ENCODE measurements around the gene AHDC1. TPM values are rescaled to one million over a fixed set of nuclear protein-coding genes. Genes with fewer than 3 reads are reported as not detected.
"Not testable (repeated sequence)": the region's sequence is repeated elsewhere in the genome, so short reads cannot be mapped to it uniquely, and the experiment has no call there.

The AHDC1 gene, protein sequence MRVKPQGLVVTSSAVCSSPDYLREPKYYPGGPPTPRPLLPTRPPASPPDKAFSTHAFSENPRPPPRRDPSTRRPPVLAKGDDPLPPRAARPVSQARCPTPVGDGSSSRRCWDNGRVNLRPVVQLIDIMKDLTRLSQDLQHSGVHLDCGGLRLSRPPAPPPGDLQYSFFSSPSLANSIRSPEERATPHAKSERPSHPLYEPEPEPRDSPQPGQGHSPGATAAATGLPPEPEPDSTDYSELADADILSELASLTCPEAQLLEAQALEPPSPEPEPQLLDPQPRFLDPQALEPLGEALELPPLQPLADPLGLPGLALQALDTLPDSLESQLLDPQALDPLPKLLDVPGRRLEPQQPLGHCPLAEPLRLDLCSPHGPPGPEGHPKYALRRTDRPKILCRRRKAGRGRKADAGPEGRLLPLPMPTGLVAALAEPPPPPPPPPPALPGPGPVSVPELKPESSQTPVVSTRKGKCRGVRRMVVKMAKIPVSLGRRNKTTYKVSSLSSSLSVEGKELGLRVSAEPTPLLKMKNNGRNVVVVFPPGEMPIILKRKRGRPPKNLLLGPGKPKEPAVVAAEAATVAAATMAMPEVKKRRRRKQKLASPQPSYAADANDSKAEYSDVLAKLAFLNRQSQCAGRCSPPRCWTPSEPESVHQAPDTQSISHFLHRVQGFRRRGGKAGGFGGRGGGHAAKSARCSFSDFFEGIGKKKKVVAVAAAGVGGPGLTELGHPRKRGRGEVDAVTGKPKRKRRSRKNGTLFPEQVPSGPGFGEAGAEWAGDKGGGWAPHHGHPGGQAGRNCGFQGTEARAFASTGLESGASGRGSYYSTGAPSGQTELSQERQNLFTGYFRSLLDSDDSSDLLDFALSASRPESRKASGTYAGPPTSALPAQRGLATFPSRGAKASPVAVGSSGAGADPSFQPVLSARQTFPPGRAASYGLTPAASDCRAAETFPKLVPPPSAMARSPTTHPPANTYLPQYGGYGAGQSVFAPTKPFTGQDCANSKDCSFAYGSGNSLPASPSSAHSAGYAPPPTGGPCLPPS (N-terminal part only)
- polyA plus RNA-seq (ENCODE audit: insufficient read length) = 93.6 TPM

DNA sequence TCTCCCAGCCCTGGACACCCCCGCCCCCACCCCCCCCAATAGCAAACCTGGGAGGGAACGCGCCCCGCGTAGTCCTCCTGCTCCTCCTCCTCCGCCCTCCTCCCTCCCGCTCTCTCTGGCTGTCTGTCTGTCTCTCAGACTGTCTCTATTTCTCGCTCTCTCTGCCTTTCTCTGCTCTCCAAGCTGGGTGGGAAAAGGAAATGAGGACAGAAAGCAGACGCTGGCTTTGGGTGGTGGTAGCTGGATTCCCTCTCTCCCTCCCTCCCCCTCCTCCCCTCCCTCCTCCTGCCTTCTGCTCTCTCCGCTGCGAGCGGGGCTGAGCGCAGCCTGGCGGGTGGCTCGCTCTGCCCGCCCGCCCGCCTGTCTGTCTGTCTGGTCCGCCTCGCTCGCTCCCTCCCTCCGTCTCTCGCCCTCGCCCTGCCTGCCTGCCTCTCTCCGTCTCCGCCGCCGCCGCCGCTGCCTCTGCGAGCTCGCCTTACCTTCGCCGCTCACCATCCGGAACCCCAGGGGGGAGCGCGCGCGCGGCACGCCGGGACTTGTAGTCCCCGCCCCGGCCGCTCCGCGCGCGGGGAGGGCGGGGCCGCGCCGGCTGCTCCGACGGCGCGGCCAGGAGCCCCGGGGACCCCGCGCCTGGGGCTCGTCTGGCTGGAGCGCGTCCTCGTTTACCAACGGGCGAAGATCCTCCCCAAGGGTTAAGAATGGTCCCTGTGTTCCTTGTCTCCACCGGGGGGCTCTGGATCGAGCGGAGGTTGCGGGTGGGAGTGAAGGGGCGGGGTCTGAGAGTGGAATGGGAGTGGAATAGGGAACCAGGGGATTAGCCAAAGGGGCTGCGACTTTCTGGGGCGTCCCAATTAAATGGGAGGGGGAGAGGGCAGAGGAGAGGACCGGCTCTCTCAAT, at the start of gene AHDC1:
Gene AHDC1 (minus strand): TSS at position 464 of the 898 bp plus-strand sequence. CDS start 52,029 bp downstream, outside the sequence.
- DNase-seq (ENCODE audit: low read depth) = peak; percentile 62

DNA sequence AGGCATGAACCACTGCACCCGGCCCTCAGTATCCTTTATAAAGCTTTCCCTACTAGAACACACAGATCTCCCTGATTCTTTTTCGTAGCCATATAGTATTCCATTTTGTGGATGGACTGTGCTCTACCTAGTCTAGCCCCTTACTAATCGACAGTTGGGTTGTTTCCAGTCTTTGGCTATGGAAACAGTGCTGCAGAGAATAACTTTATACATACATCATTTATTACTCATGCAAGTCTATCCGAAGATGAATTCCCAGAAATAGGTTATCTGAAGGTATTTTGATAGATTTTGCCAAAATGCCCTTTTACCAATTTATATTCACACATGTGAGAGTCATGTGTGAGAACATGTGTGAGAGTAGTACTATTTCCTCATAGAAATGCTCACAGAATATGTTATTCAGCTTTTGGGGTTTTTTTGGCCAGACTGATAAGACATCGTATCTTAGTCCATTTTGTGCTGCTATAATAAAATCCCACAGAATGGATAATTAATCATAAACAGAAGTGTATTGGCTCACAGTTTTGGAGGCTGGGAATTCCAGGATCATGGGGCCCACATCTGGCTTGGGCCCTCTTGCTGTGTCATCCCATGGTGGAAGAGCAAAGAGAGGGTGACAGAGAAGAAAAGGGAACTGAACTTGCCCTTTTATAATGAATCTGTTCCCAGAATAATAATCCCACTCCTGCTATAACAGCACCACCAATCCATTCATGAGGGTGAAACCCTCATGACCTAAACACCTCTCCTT, 48.3 kb upstream of the AHDC1 start:
- DNase-seq (ENCODE audit: low read depth) = no peak

DNA sequence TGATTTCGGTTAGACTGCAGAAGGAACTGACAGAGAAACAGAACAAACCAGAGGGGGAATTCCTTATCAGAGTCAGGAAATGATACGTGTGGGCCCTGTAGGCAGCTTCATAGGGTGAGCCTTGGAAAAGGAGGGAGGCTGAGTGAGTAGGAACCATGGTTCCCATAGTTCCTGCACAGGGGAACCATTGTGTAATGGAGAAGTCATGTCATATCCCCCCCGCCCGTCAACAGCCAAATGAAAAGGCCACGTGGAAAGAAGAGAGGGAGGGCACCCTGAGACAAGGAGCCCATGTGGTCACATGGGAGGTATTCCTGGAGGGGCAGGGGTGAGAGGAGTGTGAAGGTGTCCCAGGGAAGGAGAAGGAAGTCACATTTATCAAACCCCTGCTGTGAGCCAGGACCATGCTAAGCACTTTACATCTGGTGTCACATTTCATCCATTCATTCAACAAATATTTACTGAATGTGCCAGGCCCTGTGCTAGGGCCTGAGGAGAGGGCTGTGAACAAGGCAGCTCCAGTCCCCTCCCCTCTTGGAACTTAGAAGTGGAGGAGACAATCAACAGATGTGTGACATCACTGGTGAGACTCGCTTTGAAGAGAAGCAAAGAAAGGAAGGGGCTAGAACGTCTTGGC, 46.7 kb upstream of the AHDC1 start:
- no peak for DNase-seq (ENCODE audit: low read depth)

DNA sequence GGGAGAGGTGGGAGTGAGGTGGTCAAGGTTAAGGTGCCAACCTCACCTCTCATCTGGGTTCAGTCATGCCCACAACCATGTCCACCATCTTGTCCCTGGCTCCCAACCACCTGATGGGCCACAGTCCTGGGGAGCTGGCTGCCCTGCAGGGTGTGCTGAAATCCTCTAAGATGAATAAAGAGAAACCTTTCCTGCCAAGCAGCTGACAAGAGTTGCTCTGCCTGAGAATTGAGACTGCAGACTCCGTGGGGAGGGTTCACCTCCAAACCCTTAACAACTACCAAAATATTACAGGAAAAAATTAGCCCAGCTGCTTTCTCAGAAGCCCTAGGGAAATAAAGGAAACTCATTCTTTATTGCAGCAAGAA, 46.2 kb upstream of the AHDC1 start:
- no peak for DNase-seq (ENCODE audit: low read depth)

DNA sequence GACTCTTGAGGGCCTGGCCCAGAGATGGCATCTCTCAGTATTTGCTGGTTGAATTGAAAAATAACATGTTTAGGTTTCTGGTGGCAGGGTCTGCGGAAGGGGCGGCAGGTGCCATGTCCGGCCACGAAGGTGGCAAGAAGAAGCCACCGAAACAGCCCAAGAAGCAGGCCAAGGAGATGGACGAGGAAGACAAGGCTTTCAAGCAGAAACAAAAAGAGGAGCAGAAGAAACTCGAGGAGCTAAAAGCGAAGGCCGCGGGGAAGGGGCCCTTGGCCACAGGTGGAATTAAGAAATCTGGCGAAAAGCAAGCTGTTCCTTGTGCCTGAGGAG, 45.3 kb upstream of the AHDC1 start:
- no peak for DNase-seq (ENCODE audit: low read depth)

DNA sequence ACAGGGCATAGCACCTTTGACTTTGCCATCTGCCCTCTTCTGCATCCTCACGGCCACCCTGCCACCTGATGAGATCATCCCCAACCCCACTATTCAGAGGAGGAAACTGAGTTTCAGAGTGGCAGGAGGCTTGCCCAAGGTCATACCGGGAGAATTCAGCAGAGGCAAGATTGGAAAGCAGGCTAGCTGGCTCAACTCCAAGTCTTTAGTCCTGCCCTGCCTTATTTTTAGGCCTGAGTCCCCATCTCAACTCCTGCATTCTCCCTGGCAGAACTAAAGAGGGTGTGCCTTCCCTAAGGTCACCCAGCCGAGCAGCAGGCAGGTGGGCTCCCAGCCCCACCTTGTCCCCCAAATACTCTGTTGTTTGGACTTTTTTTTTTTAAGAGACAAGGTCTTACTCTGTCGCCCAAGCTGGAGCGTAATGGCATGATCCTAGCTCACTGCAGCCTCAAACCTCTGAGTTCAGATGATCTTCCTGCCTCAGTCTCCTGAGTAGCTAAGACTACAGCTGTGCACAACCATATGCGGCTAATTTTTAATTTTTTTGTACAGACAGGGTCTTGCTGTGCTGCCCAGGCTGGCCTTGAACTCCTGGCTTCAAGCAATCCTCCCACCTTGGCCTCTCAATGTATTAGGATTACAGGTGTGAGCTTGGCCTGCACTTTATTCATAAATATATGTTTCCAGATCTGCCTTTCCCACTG, 44.8 kb upstream of the AHDC1 start:
- no peak for DNase-seq (ENCODE audit: low read depth)

DNA sequence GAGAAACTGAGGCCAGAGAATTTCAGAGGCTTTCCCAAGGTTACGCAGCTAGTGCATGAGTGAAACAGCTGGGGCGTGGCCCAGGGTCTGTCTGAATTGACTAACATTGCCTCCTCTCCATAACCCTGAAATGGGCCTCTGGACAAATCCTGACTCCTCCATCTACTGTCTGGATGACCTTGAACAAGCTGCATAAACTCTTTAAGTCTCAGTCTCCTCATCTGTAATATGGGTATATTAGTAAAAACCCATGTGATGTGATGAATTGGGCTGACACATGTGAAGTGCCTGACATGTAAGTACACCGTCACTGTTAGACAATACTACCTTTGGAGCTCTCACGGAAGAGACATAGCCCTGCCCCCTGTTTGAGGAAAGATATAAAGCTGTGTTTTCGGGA, 43.4 kb upstream of the AHDC1 start:
- DNase-seq (ENCODE audit: low read depth) = no peak

DNA sequence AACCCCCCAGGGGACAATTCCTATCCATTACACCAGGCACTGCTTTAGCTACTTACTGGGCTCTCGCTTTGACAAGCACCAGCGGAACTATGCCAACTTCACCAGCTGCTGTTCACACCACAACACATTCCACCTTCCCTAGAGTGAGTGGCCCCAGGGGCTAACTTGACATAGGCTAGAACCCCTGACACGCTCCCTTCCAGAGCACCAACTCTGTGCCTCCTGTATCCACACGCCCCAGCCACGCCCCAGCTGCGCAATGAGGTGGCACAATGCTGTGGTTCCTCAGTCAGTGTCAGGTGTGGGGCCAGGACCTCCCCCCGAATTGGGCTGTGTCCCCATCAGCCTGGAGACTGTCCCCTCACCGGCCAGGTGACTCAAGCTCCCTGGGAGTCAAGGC, 42.7 kb upstream of the AHDC1 start:
- DNase-seq (ENCODE audit: low read depth) = no peak

DNA sequence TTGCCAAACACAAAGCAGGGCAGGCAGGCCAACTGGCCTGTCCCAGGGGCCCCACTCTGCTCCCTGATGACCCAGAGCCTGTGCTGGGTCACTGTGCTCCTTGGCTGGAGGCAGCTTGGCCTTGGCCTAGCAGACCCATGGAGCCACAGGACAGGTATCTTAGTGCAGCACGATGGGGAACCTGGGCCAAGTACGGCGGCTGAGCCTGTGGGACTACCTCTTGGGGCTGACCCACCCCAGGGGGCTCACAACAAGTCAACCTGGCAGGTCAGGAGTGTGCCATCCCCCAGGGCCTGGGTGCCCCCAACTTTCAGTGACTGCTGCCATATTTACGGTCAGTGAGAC, 41.1 kb upstream of the AHDC1 start:
- DNase-seq (ENCODE audit: low read depth) = no peak

DNA sequence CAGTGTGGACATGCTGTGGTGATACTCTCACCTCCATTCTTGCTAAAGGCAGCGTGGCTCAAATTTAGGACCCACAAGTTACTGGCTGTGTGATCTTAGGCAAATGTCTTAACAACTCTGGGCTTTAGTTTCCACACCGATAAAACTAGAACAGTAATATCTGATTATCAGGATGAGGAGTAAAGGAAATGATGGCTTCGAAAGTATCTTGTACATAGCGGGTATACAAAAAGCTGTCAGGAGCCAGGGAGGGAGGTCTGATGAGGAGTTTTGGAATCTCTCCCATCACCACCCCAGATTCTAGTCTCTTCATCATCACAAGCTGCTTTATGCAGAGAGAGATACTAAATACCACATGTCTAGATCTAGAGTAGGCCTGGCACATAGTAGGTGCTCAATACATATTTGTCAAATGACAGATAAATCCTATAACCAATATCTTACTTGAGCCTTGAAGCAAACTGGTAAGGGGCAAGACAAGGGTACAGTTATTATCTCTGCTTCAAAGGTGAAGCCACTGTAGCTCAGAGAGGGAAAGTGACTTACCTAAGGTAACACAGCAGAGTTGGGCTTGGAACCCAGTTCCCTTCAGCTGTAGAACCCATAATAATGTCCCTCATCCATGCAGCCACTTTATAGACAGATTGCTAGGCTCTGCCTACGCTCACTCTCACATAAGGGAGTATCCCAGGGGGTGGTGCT, 40.6 kb upstream of the AHDC1 start:
- no peak for DNase-seq (ENCODE audit: low read depth)

DNA sequence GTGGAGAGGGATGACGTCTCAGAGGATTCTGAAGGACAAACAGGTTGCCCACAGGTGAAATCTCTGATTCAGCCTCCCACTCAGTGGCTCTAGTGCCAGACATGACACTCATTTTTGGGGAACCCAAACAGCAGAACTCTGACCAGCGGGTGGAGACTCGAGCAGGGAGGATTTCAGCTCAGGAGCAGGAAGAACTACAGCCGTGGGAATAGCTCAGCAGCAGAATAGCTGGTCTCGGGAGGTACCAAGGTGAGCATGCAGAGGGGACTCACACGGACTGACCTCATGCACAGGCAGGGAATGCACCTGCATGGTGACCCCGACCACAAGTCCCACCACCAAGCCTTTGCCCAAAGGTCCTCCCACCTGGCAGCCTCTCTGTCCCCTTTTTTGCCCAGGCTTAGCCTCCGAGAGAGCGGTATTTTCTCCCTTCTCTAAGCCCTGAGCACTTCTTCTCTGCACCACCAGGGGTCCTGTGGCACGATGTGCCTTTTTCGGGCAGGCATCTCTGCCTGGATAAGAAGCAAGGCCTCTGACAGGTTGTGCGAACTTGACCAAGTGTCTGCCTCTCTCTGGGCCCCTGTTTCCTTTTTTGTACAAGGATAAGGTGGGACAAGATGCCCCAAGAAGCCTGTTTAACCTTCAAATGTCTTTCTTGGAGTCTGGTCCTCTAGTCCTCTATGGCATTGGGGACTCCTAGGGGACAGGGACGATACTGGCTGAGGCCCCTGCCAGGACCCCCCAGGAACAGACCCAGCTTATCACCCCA, 39.8 kb upstream of the AHDC1 start:
- DNase-seq (ENCODE audit: low read depth) = no peak

DNA sequence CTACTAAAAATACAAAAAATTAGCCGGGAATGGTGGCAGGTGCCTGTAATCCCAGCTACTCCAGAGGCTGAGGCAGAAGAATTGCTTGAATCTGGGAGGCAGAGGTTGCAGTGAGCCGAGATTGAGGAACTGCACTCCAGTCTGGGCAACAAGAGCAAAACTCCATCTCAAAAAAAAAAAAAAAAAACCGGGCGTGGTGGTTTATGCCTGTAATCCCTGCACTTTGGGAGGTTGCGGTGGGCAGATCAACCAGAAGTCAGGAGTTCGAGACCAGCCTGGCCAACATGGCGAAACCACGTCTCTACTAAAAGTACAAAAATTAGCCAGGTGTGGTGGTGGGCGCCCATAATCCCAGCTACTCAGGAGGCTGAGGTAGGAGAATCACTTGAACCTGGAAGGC, 36.6 kb upstream of the AHDC1 start:
- DNase-seq (ENCODE audit: low read depth) = not testable (repeated sequence)

DNA sequence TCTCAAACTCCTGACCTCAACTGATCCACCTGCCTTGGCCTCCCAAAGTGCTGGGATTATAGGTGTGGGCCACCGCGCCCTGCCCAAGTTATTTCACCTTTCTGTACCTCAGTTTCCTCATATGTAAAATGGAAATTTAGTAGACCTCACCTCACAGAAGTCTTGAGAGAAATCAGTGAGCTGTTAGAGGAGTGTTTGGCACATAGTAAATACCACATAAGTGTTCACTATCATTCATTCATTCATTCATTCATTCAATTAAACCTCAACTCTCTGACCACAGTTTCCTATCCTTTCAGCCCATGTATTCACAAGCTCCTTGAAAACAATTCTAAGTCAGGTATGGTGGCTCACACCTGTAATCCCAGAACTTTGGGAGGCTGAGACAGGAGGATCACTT, 34.9 kb upstream of the AHDC1 start:
- DNase-seq (ENCODE audit: low read depth) = no peak

DNA sequence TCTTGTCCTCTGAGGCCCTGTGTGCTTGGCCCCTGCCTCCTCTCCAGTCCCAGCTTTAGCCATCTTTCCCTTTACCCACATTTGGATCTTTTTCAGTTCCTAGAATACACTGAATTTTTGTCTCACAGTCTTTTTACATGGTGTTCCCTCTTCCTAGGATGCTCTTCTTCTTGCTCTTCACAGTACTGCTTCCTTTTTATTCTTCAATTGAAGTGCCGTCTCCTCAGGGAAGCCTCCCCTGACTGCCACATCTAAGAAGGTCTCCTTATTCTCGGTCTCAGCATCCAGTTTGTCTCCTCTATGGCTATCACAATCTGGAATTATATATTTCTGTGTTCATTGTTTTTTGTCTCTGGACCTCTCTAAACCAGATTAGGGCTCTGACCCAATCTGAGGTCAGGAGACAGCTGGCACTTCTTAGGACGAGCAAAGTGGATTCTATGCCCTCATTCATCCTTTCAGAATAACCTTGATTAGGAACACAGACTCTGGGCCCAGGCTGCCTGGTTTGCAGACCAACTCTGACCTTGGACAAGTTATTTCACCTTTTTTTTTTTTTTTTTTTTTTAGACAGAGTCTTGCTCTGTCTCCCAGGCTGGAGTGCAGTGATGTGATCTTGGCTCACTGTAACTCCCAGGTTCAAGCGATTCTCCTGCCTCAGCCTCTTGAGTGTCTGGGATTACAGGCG, 34.2 kb upstream of the AHDC1 start:
- no peak for DNase-seq (ENCODE audit: low read depth)

DNA sequence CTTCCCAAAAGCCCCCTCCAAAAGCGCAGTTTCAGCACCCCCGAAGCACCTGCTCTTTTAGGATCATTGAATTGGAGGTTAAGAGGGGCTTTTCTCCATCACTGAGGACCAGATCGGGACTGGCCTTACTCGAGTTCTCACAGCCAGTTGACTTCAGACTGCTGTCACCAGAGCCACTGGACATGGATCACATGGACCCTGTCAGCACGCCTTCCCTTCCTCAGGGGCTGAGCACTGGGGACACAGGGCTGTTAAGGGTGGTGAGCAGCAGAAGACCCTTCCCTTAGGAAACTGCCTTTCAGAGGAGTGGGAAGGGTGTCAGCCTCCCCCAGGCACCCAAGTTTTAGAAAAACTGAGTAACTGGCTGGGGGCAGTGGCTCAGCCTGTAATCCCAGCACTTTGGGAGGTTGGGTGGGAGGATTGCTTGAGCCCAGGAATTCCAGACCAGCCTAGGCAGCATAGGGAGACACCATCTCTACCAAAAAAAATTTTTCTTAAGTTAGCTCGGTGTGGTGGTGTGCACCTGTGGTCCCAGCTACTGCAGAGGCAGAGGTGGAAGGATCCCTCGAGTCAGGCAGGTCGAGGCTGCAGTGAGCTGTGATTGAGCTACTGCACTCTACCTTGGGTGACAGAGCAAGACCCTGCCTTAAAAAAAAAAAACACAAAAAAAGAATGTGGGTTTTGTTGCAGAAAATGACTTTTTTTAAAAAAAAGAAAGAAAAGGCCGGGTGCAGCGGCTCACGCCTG, 31.6 kb upstream of the AHDC1 start:
- no peak for DNase-seq (ENCODE audit: low read depth)

DNA sequence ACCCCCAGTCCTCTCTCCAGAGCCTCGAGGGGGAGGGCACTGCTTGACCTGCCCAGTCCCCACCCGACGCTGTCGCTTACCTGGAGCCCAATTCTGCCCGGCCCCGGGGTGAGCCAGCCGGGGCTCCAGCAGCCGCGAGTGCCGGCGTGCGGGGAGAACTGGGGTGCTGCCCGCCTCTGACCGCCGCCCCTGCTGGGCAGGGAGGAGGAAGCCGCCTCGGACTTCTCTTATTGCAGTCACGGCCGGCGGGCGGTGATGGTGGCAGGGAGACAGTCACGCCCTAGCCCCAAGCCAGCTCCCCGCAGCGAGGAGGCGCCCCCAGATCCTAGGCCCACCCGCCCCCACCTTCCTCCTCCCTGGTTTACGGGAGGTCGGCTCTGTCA, 31.0 kb upstream of the AHDC1 start, which contains the start of gene FGR:
Gene FGR (minus strand): TSS at position 201 of the 383 bp plus-strand sequence. CDS start 11,269 bp downstream, outside the sequence.
- DNase-seq (ENCODE audit: low read depth) = no peak

Data from forelimb muscle (tissue), 1 donor.